H1 (cell line): ENCODE results near the gene NAGA. TPM values are rescaled to one million over a fixed set of nuclear protein-coding genes. Genes with fewer than 3 reads are reported as not detected.
A peak's percentile ranks its signal among the peaks of the same experiment; 100 is the strongest.

ENCODE experiments used
- CTCF ChIA-PET: fragments of 300-600 bp; sonication (Branson Sonifier 250); formaldehyde crosslinking; loops from one replicate; lab custom pipeline; 2021; ENCODE audit not compliant: partially characterized antibody; lab: Charles Lee
- POLR2A ChIA-PET: fragments of 300-600 bp; sonication (Branson Sonifier 250); formaldehyde crosslinking; loops from one replicate; lab custom pipeline; 2021; ENCODE audit warnings: inconsistent platforms; ENCODE audit not compliant: partially characterized antibody; lab: Charles Lee
- DNase-seq, 2 experiments: peaks; one replicate each; pipeline versions ENCODE4 v3.0.0 to v3.0.0-alpha.2; 2010 to 2022; ENCODE audit warnings: low spot score in 2 of 2, low read depth in 1 of 2, mixed read lengths in 1 of 2
- FAIRE-seq: peaks from 2 replicates; lab custom pipeline; 2011; peaks lifted over from hg19 to GRCh38; lab: Jason Lieb, UNC
- H2AFZ ChIP-seq: 2 replicates; pipeline ENCODE4 v1.8.1; 2012; ENCODE audit warnings: low read length, inconsistent platforms
- H2AK5ac ChIP-seq: 2 replicates; pipeline ENCODE4 v1.6.1; 2013; ENCODE audit warnings: low read depth, low read length
- H2BK120ac ChIP-seq: replicated peaks from 2 replicates; pipeline ENCODE3; 2013; ENCODE audit warnings: low read depth, low read length, inconsistent platforms
- H2BK12ac ChIP-seq: 2 replicates; pipeline ENCODE4 v1.6.1; 2013; ENCODE audit warnings: low read depth, low read length
- H2BK15ac ChIP-seq: 2 replicates; pipeline ENCODE4 v1.6.1; 2013; ENCODE audit warnings: low read length
- H2BK20ac ChIP-seq: 2 replicates; pipeline ENCODE4 v1.6.1; 2013; ENCODE audit warnings: low read length
- H2BK5ac ChIP-seq: 2 replicates; pipeline ENCODE4 v1.6.1; 2013; ENCODE audit warnings: low read depth, low read length
- H3K14ac ChIP-seq: 2 replicates; pipeline ENCODE4 v1.6.1; 2013; ENCODE audit warnings: inconsistent platforms; ENCODE audit not compliant: insufficient read length
- H3K18ac ChIP-seq: 2 replicates; pipeline ENCODE4 v1.6.1; 2013; ENCODE audit warnings: low read length; ENCODE audit errors: extremely low read depth
- H3K23ac ChIP-seq: 2 replicates; pipeline ENCODE4 v1.6.1; 2013; ENCODE audit warnings: inconsistent platforms; ENCODE audit not compliant: insufficient read length
- H3K23me2 ChIP-seq: 2 replicates; pipeline ENCODE4 v1.6.1; 2013; ENCODE audit warnings: low read depth, low read length
- H3K27ac ChIP-seq: 2 replicates; pipeline ENCODE4 v1.6.1; 2011; ENCODE audit warnings: low read depth, low read length, inconsistent platforms
- H3K27me3 ChIP-seq, 4 experiments: replicated peaks in 1 of 4; 1 replicate in 1 of 4; 2 replicates in 3 of 4; pipeline versions ENCODE4 v1.6.1 to v1.8.1; 2011 to 2013; ENCODE audit warnings: low read length in 3 of 4, mild to moderate bottlenecking in 3 of 4, inconsistent platforms in 2 of 4, mixed read lengths in 2 of 4, moderate library complexity in 1 of 4; ENCODE audit not compliant: control insufficient read depth in 3 of 4, insufficient read depth in 3 of 4; ENCODE audit errors: extremely low read depth in 1 of 4
- H3K36me3 ChIP-seq, 4 experiments: 2 replicates each; pipeline versions ENCODE4 v1.6.1 to v1.8.1; 2011 to 2013; ENCODE audit warnings: mild to moderate bottlenecking in 4 of 4, low read length in 3 of 4, moderate library complexity in 2 of 4, control low read depth in 1 of 4, inconsistent platforms in 1 of 4; ENCODE audit not compliant: insufficient read depth in 4 of 4, control insufficient read depth in 2 of 4
- H3K4ac ChIP-seq: replicated peaks from 2 replicates; pipeline ENCODE3; 2013; ENCODE audit warnings: low read length, low read depth, mixed read lengths, inconsistent platforms; ENCODE audit not compliant: insufficient read length
- H3K4me1 ChIP-seq, 4 experiments: replicated peaks in 1 of 4; 1 replicate in 1 of 4; 2 replicates in 3 of 4; pipeline versions ENCODE4 v1.6.1 to v1.8.1; 2011 to 2013; ENCODE audit warnings: low read length in 3 of 4, inconsistent platforms in 2 of 4, mixed read lengths in 1 of 4; ENCODE audit not compliant: insufficient read depth in 4 of 4, control insufficient read depth in 3 of 4
- H3K4me2 ChIP-seq, 2 experiments: 2 replicates each; pipeline versions ENCODE4 v1.6.1 to v1.8.1; 2011 to 2013; ENCODE audit warnings: low read depth in 2 of 2, low read length in 2 of 2, control low read depth in 1 of 2, inconsistent platforms in 1 of 2, mild to moderate bottlenecking in 1 of 2; ENCODE audit not compliant: insufficient read depth in 1 of 2
- H3K4me3 ChIP-seq, 4 experiments: fragments of 200-600, 300-600 bp in 1 of 4; sonication (generic), shearing (Covaris generic), sonication (Bioruptor Twin) in 1 of 4; 2 replicates each; pipeline versions ENCODE4 v1.5.1 to v1.8.1; 2011 to 2016; ENCODE audit warnings: low read length in 4 of 4, low read depth in 3 of 4, control low read depth in 2 of 4, inconsistent platforms in 2 of 4, mild to moderate bottlenecking in 2 of 4, mixed read lengths in 1 of 4, moderate library complexity in 1 of 4; ENCODE audit not compliant: insufficient read depth in 2 of 4; ENCODE audit errors: extremely low read depth in 1 of 4
- H3K56ac ChIP-seq: replicated peaks from 2 replicates; pipeline ENCODE3; 2013; ENCODE audit warnings: low read depth, mild to moderate bottlenecking, mixed read lengths, low read length, inconsistent platforms; ENCODE audit not compliant: insufficient read length
- H3K79me1 ChIP-seq: 2 replicates; pipeline ENCODE4 v1.6.1; 2013; ENCODE audit warnings: low read depth, low read length, control low read depth
- H3K79me2 ChIP-seq, 2 experiments: 2 replicates each; pipeline versions ENCODE4 v1.6.1 to v1.8.1; 2012 to 2013; ENCODE audit warnings: low read length in 2 of 2, mild to moderate bottlenecking in 2 of 2, inconsistent platforms in 1 of 2; ENCODE audit not compliant: insufficient read depth in 2 of 2, control insufficient read depth in 1 of 2
- H3K9ac ChIP-seq, 4 experiments: replicated peaks in 1 of 4; 1 replicate in 1 of 4; 2 replicates in 3 of 4; pipeline versions ENCODE4 v1.6.1 to v1.8.1; 2011 to 2013; ENCODE audit warnings: low read depth in 3 of 4, low read length in 3 of 4, control low read depth in 2 of 4, mild to moderate bottlenecking in 2 of 4, moderate library complexity in 2 of 4, inconsistent platforms in 1 of 4; ENCODE audit errors: extremely low read depth in 1 of 4
- H3K9me3 ChIP-seq, 2 experiments: 2 replicates each; pipeline versions ENCODE4 v1.6.1 to v1.8.1; 2012 to 2013; ENCODE audit warnings: mild to moderate bottlenecking in 2 of 2, moderate library complexity in 2 of 2, control low read depth in 1 of 2, inconsistent platforms in 1 of 2, low read depth in 1 of 2, low read length in 1 of 2, mixed read lengths in 1 of 2; ENCODE audit not compliant: insufficient read depth in 2 of 2
- H4K20me1 ChIP-seq, 2 experiments: replicated peaks in 1 of 2; 2 replicates each; pipeline versions ENCODE3 to v1.8.1; 2011 to 2013; ENCODE audit warnings: inconsistent platforms in 2 of 2, low read length in 2 of 2, mild to moderate bottlenecking in 1 of 2; ENCODE audit not compliant: insufficient read depth in 2 of 2, control insufficient read depth in 1 of 2
- H4K5ac ChIP-seq: 2 replicates; pipeline ENCODE4 v1.6.1; 2013; ENCODE audit warnings: low read length, low read depth, mixed read lengths, inconsistent platforms; ENCODE audit not compliant: insufficient read length
- H4K8ac ChIP-seq: 2 replicates; pipeline ENCODE4 v1.8.0; 2013; ENCODE audit warnings: mild to moderate bottlenecking, moderate library complexity, low read length, inconsistent platforms; ENCODE audit not compliant: insufficient read depth; ENCODE audit errors: extremely low read depth
- H4K91ac ChIP-seq: replicated peaks from 2 replicates; pipeline ENCODE3; 2013; ENCODE audit warnings: low read length, mixed read lengths, inconsistent platforms; ENCODE audit not compliant: insufficient read length
- CREB1 ChIP-seq: IDR thresholded peaks from 2 replicates; pipeline ENCODE4 v1.6.1; 2012; ENCODE audit warnings: inconsistent platforms
- HDAC2 ChIP-seq, 2 experiments: fragments of 300-600 bp in 1 of 2; sonication (generic) in 1 of 2; IDR thresholded peaks; 2 replicates each; pipeline ENCODE4 v1.6.1; 2011 to 2012; ENCODE audit warnings: low read depth in 2 of 2, low read length in 2 of 2, mild to moderate bottlenecking in 2 of 2, moderate library complexity in 2 of 2, borderline replicate concordance in 1 of 2, inconsistent platforms in 1 of 2
- KDM1A ChIP-seq: fragments of 200-600, 300-600 bp; sonication (generic); IDR thresholded peaks from 2 replicates; pipeline ENCODE4 v1.7.1; 2016; ENCODE audit warnings: mild to moderate bottlenecking, low read length, borderline replicate concordance
- MAX ChIP-seq: IDR thresholded peaks from 2 replicates; pipeline ENCODE4 v1.6.1; 2012; ENCODE audit warnings: inconsistent platforms
- TAF1 ChIP-seq: IDR thresholded peaks from 2 replicates; pipeline ENCODE4 v1.6.1; 2011; ENCODE audit warnings: mild to moderate bottlenecking, low read depth, low read length
- WGBS, 2 experiments: shearing (Covaris generic) in 1 of 2; methylation state at CpG; one replicate each; pipeline versions ENCODE4 v1.1.6 to v1.1.7; 2013 to 2015; ENCODE audit warnings: low lambda C conversion rate in 2 of 2, mixed read lengths in 2 of 2, inconsistent platforms in 1 of 2, low coverage in 1 of 2, missing lambda C conversion rate in 1 of 2; ENCODE audit not compliant: insufficient replicate concordance in 2 of 2, insufficient coverage in 1 of 2, insufficient read length in 1 of 2; ENCODE audit errors: extremely low coverage in 1 of 2, missing lambda C conversion rate in 1 of 2; 5-methylcytosine and 5-hydroxymethylcytosine counted together
- polyA plus RNA-seq, 7 experiments: library from polyadenylated mRNA; depleted of rRNA in 3 of 7; stranded (reverse) in 5 of 7; unstranded in 2 of 7; fragments of >200 nt in 5 of 7; fragments of 200-250 nt in 2 of 7; gene quantifications; 1 replicate in 5 of 7; 2 replicates in 1 of 7; 4 replicates in 1 of 7; pipeline versions ENCODE4 v1.2.1 to v1.2.3, GENCODE V29; 2011 to 2013; ENCODE audit warnings: missing spikeins in 2 of 7, mixed read lengths in 2 of 7
- total RNA-seq: library from RNA; stranded (reverse); fragmentation: NEBNext Ultra II Directional; extraction: Animal tissue kit (Norgen Biotek cat#: 25700); gene quantifications from 2 replicates; pipeline ENCODE4 v1.2.1, GENCODE V29; 2021

NAGA gene
- total and polyA plus RNA-seq, 2 of the 8 experiments (the other 6 are each of a cell fraction or from before 2014, with no cell fraction given) = 14.8 to 30.7 TPM

GRCh38 chr22:42091455-42091782 is 20.8 kb upstream of the NAGA start:
- Histone ChIP-seq H3K23me2 (peaks cover 2% of the 10 kb centered on the region; the same call in 1 of the 2 replicates), H3K9me3 (no peaks in the 10 kb centered on the region; a peak in 1 of 4 replicates), H4K91ac (no peak overlapping the region), H3K36me3 (peaks cover 0 to 9% (median 8%) of the 10 kb centered on the region in 4 experiments), H3K4me2 (peak overlapping the region; percentile 51 to 77), H3K27ac (no peak overlapping the region), H3K4ac (no peak overlapping the region), H2BK5ac (no peak overlapping the region), H2BK120ac (no peak overlapping the region), H2BK12ac (no peak overlapping the region), H2AK5ac (no peak overlapping the region), H3K18ac (no peak overlapping the region), H3K79me2 (peaks cover 7 to 17% of the 10 kb centered on the region in 2 experiments; a peak in 3 of 4 replicates), H3K23ac (no peak overlapping the region), H3K9ac (peak overlapping the region in 1 of 4 experiments; percentile 26; a peak in 2 of 7 replicates), H2BK20ac (no peak overlapping the region), H3K56ac (no peak overlapping the region), H2AFZ (peak overlapping the region; percentile 67), H3K27me3 (0 out of 7 replicates have a peak, but pooled peaks cover 0 to 2% (median 0%) of the 10 kb centered on the region in 4 experiments), H3K4me3 (peak overlapping the region; percentile 18 to 93 (median 60); a peak in 7 of 8 replicates), H4K20me1 (peaks cover 0 to 4% of the 10 kb centered on the region in 2 experiments), H3K4me1 (peaks cover 0 to 5% (median 1%) of the 10 kb centered on the region in 4 experiments; a peak in 2 of 7 replicates), H4K5ac (no peak overlapping the region), H2BK15ac (no peak overlapping the region), H3K79me1 (peaks cover 4% of the 10 kb centered on the region; the same call in 1 of the 2 replicates), H4K8ac (no peak overlapping the region), H3K14ac (no peak overlapping the region)
- DNase-seq (no peak), FAIRE-seq (no peak)
- POLR2A ChIA-PET = interaction anchor here (0.6 to 6.2 kb wide), 11 partner anchors 10 to 208 kb away, joined by 3 to 94 read pairs (median 10); partner anchors contain the start of genes CENPM, NAGA, PHETA2 and SEPTIN3
- CTCF ChIA-PET = interaction anchor here (0.8 to 7.1 kb wide), 19 partner anchors 8 to 352 kb away, joined by 3 to 55 read pairs (median 4); partner anchors contain the start of gene SMDT1
- no peak for TF ChIP-seq MAX
- TF ChIP-seq CREB1 = no peak
- peak; percentile 89; the same call in 1 of the 2 replicates for TF ChIP-seq KDM1A
- TF ChIP-seq TAF1 = no peak
- peak in 1 of 2 experiments; percentile 45; a peak in 1 of 4 replicates for TF ChIP-seq HDAC2 (IDR thresholded peaks at IDR 0.05; ENCODE audit: borderline replicate concordance in 1 of 2, low read depth in 2 of 2, low read length in 2 of 2)
- 55% methylated on average over 7 of the region's 7 CpGs; no CpG with 5 or more reads in 1 of the 2 experiments for WGBS, 2 experiments
